Activated CD8-positive, alpha-beta T cell treated with anti-CD3 and anti-CD28 coated beads, Interleukin-2, amount 10 ng/mL, durations not matched to agents 7 days and 5 days (primary cell): ENCODE results near the gene MCRIP1. TPM values are rescaled to one million over a fixed set of nuclear protein-coding genes. Genes with fewer than 3 reads are reported as not detected.

Experiments used
- ATAC-seq: fragments of 150-1000 bp; cut with Tn5 transposase; one replicate; pipeline ENCODE4 v1.10.0; 2021; ENCODE audit warnings: moderate library complexity
- CTCF ChIA-PET: fragments of 350-600 bp; sonication (Branson Sonifier 250); formaldehyde crosslinking; loops from one replicate; lab custom pipeline; 2021; ENCODE audit warnings: antibody characterized with exemption; lab: Charles Lee
- POLR2A ChIA-PET: fragments of 350-600 bp; sonication (Branson Sonifier 250); formaldehyde crosslinking; loops from one replicate; lab custom pipeline; 2021; ENCODE audit warnings: antibody characterized with exemption; lab: Charles Lee
- DNase-seq: peaks from one replicate; pipeline ENCODE4 v3.0.0-alpha.2; 2020
- H3K27ac Mint-ChIP-seq: one replicate; pipeline ENCODE4 v1.8.0; 2021; ENCODE audit warnings: mild to moderate bottlenecking, mixed read lengths
- H3K27me3 Mint-ChIP-seq: one replicate; pipeline ENCODE4 v1.8.0; 2021; ENCODE audit warnings: low read depth, mixed read lengths
- H3K36me3 Mint-ChIP-seq: one replicate; pipeline ENCODE4 v1.8.0; 2021; ENCODE audit warnings: low read depth, mixed read lengths
- H3K4me1 Mint-ChIP-seq: one replicate; pipeline ENCODE4 v1.8.0; 2021; ENCODE audit warnings: low read depth, mixed read lengths
- H3K4me3 Mint-ChIP-seq: one replicate; pipeline ENCODE4 v1.8.0; 2021; ENCODE audit warnings: mild to moderate bottlenecking, mixed read lengths
- H3K9me3 Mint-ChIP-seq: one replicate; pipeline ENCODE4 v1.8.0; 2022; ENCODE audit warnings: mixed read lengths; ENCODE audit not compliant: insufficient read depth
- total RNA-seq, 2 experiments: library from RNA; stranded (reverse); gene quantifications; one replicate each; pipeline ENCODE4 v1.2.3, GENCODE V29; 2021

The MCRIP1 gene
- 10 to 100 TPM; 42.3 to 43.0 TPM for total RNA-seq

GRCh38 chr17:81833160-81833920 is at the start of gene MCRIP1:
Gene MCRIP1 (minus strand): TSS chr17:81833291. CDS start chr17:81824506, 8,785 bp downstream.
- ChIA-PET POLR2A (interaction anchor here (0.9 to 1.3 kb wide), 2 partner anchors 22 to 118 kb away, joined by 3 to 4 read pairs; no protein-coding TSS in a partner anchor), CTCF (interaction anchor here (1.4 kb wide), 1 partner anchor 21 kb away, joined by 4 read pairs; no protein-coding TSS in a partner anchor)
- no peaks in the 10 kb centered on the region for H3K27me3 Mint-ChIP-seq
- peak within 1 kb of the TSS; percentile 96 for H3K27ac Mint-ChIP-seq
- peaks cover 7% of the 10 kb centered on the region for H3K36me3 Mint-ChIP-seq
- peaks cover 36% of the 10 kb centered on the region for H3K4me1 Mint-ChIP-seq
- DNase-seq (peak; percentile 95), ATAC-seq (peak; percentile 83)
- no peaks in the 10 kb centered on the region for H3K9me3 Mint-ChIP-seq
- peak within 1 kb of the TSS; percentile 90 for H3K4me3 Mint-ChIP-seq

GRCh38 chr17:81879121-81879520 is 46.0 kb upstream of the MCRIP1 start:
- ChIA-PET CTCF (interaction anchor here (1.4 to 1.7 kb wide), 2 partner anchors 9 to 278 kb away, joined by 3 read pairs; no protein-coding TSS in a partner anchor), POLR2A (interaction anchor here (1.2 kb wide), 1 partner anchor 8 kb away, joined by 6 read pairs; the partner anchor contains the start of gene ARHGDIA)

GRCh38 chr17:81878294-81878693 is 45.2 kb upstream of the MCRIP1 start:
- Mint-ChIP-seq H3K36me3 (peaks cover 44% of the 10 kb centered on the region), H3K27ac (no peak overlapping the region), H3K4me1 (peaks cover 5% of the 10 kb centered on the region), H3K4me3 (no peak overlapping the region), H3K9me3 (no peaks in the 10 kb centered on the region), H3K27me3 (no peaks in the 10 kb centered on the region)
- POLR2A ChIA-PET, result no interaction called here
- CTCF ChIA-PET, result no interaction called here
- DNase-seq (no peak), ATAC-seq (no peak)

More at GRCh38 chr17:81879121-81879520, 46.0 kb upstream of the MCRIP1 start:
- DNase-seq, result no peak
- Mint-ChIP-seq H3K36me3 (peaks cover 46% of the 10 kb centered on the region), H3K9me3 (no peaks in the 10 kb centered on the region), H3K27me3 (no peaks in the 10 kb centered on the region), H3K4me3 (no peak overlapping the region), H3K27ac (no peak overlapping the region), H3K4me1 (peaks cover 6% of the 10 kb centered on the region)
- no peak for ATAC-seq

GRCh38 chr17:81877569-81877968 is 44.5 kb upstream of the MCRIP1 start:
- no peaks in the 10 kb centered on the region for H3K27me3 Mint-ChIP-seq
- POLR2A ChIA-PET, result interaction anchor here (1.6 kb wide), 1 partner anchor 9 kb away, joined by 6 read pairs; no protein-coding TSS in a partner anchor
- H3K27ac Mint-ChIP-seq, result no peak overlapping the region
- ATAC-seq (no peak), DNase-seq (no peak)
- peaks cover 48% of the 10 kb centered on the region for H3K36me3 Mint-ChIP-seq
- peaks cover 11% of the 10 kb centered on the region for H3K4me1 Mint-ChIP-seq
- H3K9me3 Mint-ChIP-seq, result no peaks in the 10 kb centered on the region
- CTCF ChIA-PET, result no interaction called here
- H3K4me3 Mint-ChIP-seq, result no peak overlapping the region

- H3K27me3 Mint-ChIP-seq, result no peaks in the 10 kb centered on the region
- peaks cover 40% of the 10 kb centered on the region for H3K36me3 Mint-ChIP-seq
- ChIA-PET CTCF (interaction anchor here (2.6 kb wide), 1 partner anchor 56 kb away, joined by 5 read pairs; the partner anchor contains the start of gene MAFG), POLR2A (interaction anchor here (0.8 to 2.6 kb wide), 10 partner anchors 8 to 446 kb away, joined by 3 to 23 read pairs (median 6); partner anchors contain the start of genes ALYREF, ANAPC11, CD7 and P4HB)
- H3K4me1 Mint-ChIP-seq, result peaks cover 37% of the 10 kb centered on the region
- peak; percentile 8 for ATAC-seq
- peak overlapping the region; percentile 97 for H3K27ac Mint-ChIP-seq
- no peaks in the 10 kb centered on the region for H3K9me3 Mint-ChIP-seq
- H3K4me3 Mint-ChIP-seq, result peak overlapping the region; percentile 83
- DNase-seq, result peak; percentile 96
Measured at GRCh38 chr17:81871387-81872230, 38.5 kb upstream of the MCRIP1 start.

GRCh38 chr17:81870981-81871386 is 37.9 kb upstream of the MCRIP1 start, which contains the start of gene ARHGDIA:
Gene ARHGDIA (minus strand): TSS chr17:81871337. CDS start chr17:81869930, 1,407 bp downstream.
- Mint-ChIP-seq H3K27ac (peak within 1 kb of the TSS; percentile 97), H3K27me3 (no peaks in the 10 kb centered on the region), H3K36me3 (peaks cover 42% of the 10 kb centered on the region), H3K4me1 (peaks cover 41% of the 10 kb centered on the region), H3K4me3 (peak within 1 kb of the TSS; percentile 90), H3K9me3 (no peaks in the 10 kb centered on the region)
- DNase-seq (no peak), ATAC-seq (peak; percentile 67)
- ChIA-PET POLR2A (interaction anchor here (0.5 to 2.6 kb wide), 9 partner anchors 9 to 446 kb away, joined by 3 to 23 read pairs (median 6); partner anchors contain the start of genes ALYREF, ANAPC11, CD7 and P4HB), CTCF (interaction anchor here (1.7 to 2.6 kb wide), 2 partner anchors 10 to 57 kb away, joined by 5 to 7 read pairs; partner anchors contain the start of genes MAFG and P4HB)

GRCh38 chr17:81870131-81870980 is 37.3 kb upstream of the MCRIP1 start:
- Mint-ChIP-seq H3K4me3 (peak overlapping the region; percentile 90), H3K27me3 (no peaks in the 10 kb centered on the region), H3K4me1 (peaks cover 45% of the 10 kb centered on the region), H3K27ac (peak overlapping the region; percentile 96), H3K9me3 (no peaks in the 10 kb centered on the region), H3K36me3 (peaks cover 47% of the 10 kb centered on the region)
- DNase-seq (peak; percentile 77), ATAC-seq (peak; percentile 53)
- CTCF ChIA-PET, result interaction anchor here (1.2 to 2.6 kb wide), 9 partner anchors 9 to 151 kb away, joined by 3 to 11 read pairs (median 5); partner anchors contain the start of genes MAFG and P4HB
- POLR2A ChIA-PET, result interaction anchor here (0.5 to 2.6 kb wide), 15 partner anchors 9 to 447 kb away, joined by 3 to 23 read pairs (median 6); partner anchors contain the start of genes ALYREF, ANAPC11, CD7 and MRPL12

GRCh38 chr17:81869221-81870130 is 36.4 kb upstream of the MCRIP1 start:
- CTCF ChIA-PET, result interaction anchor here (0.6 to 2.6 kb wide), 12 partner anchors 8 to 152 kb away, joined by 3 to 11 read pairs (median 4); partner anchors contain the start of genes MAFG and P4HB
- peaks cover 46% of the 10 kb centered on the region for H3K4me1 Mint-ChIP-seq

GRCh38 chr17:81868674-81869220 is 35.7 kb upstream of the MCRIP1 start:
- H3K27me3 Mint-ChIP-seq, result no peaks in the 10 kb centered on the region
- peak overlapping the region; percentile 96 for H3K27ac Mint-ChIP-seq
- ChIA-PET CTCF (interaction anchor here (0.6 to 2.6 kb wide), 7 partner anchors 10 to 133 kb away, joined by 3 to 11 read pairs (median 5); partner anchors contain the start of gene MAFG), POLR2A (interaction anchor here (0.9 to 2.6 kb wide), 5 partner anchors 8 to 355 kb away, joined by 3 to 23 read pairs (median 4); partner anchors contain the start of genes ACTG1, ALYREF, ANAPC11 and MRPL12)
- no peaks in the 10 kb centered on the region for H3K9me3 Mint-ChIP-seq
- H3K36me3 Mint-ChIP-seq, result peaks cover 52% of the 10 kb centered on the region
- ATAC-seq (no peak), DNase-seq (no peak)
- H3K4me1 Mint-ChIP-seq, result peaks cover 49% of the 10 kb centered on the region
- peak overlapping the region; percentile 90 for H3K4me3 Mint-ChIP-seq

More at GRCh38 chr17:81869221-81870130, 36.4 kb upstream of the MCRIP1 start:
- peaks cover 48% of the 10 kb centered on the region for H3K36me3 Mint-ChIP-seq
- peak overlapping the region; percentile 90 for H3K4me3 Mint-ChIP-seq
- DNase-seq (peak; percentile 53), ATAC-seq (peak; percentile 6)
- no peaks in the 10 kb centered on the region for H3K9me3 Mint-ChIP-seq
- no peaks in the 10 kb centered on the region for H3K27me3 Mint-ChIP-seq
- peak overlapping the region; percentile 96 for H3K27ac Mint-ChIP-seq
- POLR2A ChIA-PET, result interaction anchor here (0.9 to 2.6 kb wide), 11 partner anchors 8 to 429 kb away, joined by 3 to 23 read pairs (median 7); partner anchors contain the start of genes ACTG1, ALYREF, ANAPC11 and MRPL12
